ENCODE results near the gene PPP2R2C.

DNA sequence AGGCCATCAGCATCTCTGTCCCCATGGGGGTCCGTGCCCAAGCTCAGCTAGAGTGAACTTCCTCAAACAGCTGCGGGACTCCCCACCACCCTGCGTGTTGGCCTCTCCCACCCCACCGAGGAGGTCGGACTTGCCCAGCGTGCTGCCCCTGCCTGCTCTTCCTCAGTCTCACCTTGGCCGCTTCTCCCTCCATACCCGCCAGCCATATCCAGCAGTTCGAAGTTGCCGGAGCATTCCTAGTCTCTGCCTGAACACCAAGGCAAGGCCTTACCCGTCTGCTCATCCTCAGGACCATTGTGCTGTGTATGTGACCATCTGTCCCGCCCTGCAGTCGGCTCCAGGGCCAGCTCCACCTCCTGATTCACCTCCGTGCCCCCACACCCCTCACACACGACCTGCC is 118.3 kb downstream of the PPP2R2C start:
- TF ChIP-seq WRNIP1 (IDR thresholded peaks at IDR 0.05; ENCODE audit: borderline replicate concordance, low read depth, low read length) (no peak), TAF1 (IDR thresholded peaks at IDR 0.05; ENCODE audit: borderline replicate concordance, low read depth, low read length) (no peak)
- TF ChIP-seq, protein P1, sequence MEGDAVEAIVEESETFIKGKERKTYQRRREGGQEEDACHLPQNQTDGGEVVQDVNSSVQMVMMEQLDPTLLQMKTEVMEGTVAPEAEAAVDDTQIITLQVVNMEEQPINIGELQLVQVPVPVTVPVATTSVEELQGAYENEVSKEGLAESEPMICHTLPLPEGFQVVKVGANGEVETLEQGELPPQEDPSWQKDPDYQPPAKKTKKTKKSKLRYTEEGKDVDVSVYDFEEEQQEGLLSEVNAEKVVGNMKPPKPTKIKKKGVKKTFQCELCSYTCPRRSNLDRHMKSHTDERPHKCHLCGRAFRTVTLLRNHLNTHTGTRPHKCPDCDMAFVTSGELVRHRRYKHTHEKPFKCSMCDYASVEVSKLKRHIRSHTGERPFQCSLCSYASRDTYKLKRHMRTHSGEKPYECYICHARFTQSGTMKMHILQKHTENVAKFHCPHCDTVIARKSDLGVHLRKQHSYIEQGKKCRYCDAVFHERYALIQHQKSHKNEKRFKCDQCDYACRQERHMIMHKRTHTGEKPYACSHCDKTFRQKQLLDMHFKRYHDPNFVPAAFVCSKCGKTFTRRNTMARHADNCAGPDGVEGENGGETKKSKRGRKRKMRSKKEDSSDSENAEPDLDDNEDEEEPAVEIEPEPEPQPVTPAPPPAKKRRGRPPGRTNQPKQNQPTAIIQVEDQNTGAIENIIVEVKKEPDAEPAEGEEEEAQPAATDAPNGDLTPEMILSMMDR (IDR thresholded peaks at IDR 0.05 in 2 of 3, conservative IDR thresholded peaks at IDR 0.05 in 1 of 3; ENCODE audit: control insufficient read depth in 2 of 3, extremely low read depth in 1 of 3, insufficient read depth in 1 of 3, low read depth in 3 of 3, low read length in 3 of 3), result no peak

All from GM12878 (cell line).